Stimulated activated CD4-positive, alpha-beta T cell treated with anti-CD3 and anti-CD28 coated beads, TNF-alpha, amount 100 ng/mL, for 4 hours (primary cell): ENCODE data around the gene CPNE6.
A peak's percentile ranks its signal among the peaks of the same experiment; 100 is the strongest.
"Not testable (repeated sequence)": the region's sequence is repeated elsewhere in the genome, so short reads cannot be mapped to it uniquely, and the experiment has no call there.

Experiments used
- DNase-seq, 3 experiments: peaks; one replicate each; pipeline ENCODE4 v3.0.0-alpha.2; 2020; ENCODE audit warnings: low read depth in 3 of 3

The CPNE6 gene

GRCh38 chr14:24105609-24106239 is 34.4 kb downstream of the CPNE6 start:
- not testable (repeated sequence) for DNase-seq

GRCh38 chr14:24106672-24107271 is 35.4 kb downstream of the CPNE6 start:
- DNase-seq: no peak

GRCh38 chr14:24108336-24108874 is 37.0 kb downstream of the CPNE6 start:
- DNase-seq: no peak

- DNase-seq: no peak
Observed at GRCh38 chr14:24110060-24110459, 38.7 kb downstream of the CPNE6 start.

GRCh38 chr14:24110523-24110922 is 39.2 kb downstream of the CPNE6 start:
- no peak for DNase-seq

GRCh38 chr14:24113379-24113800 is 42.0 kb downstream of the CPNE6 start:
- DNase-seq: no peak

- peak; percentile 43 to 53 (median 50) for DNase-seq
Observed at GRCh38 chr14:24113801-24114531, 42.6 kb downstream of the CPNE6 start.

GRCh38 chr14:24114532-24115421 is 43.4 kb downstream of the CPNE6 start, which contains the start of the genes DCAF11 and NRL:
Gene DCAF11, plus strand, starts transcription at chr14:24114777. Its CDS starts 818 bp downstream, at chr14:24115595.
Gene NRL, minus strand, starts transcription at chr14:24114949. Its CDS starts 32,101 bp downstream, at chr14:24082848.
- DNase-seq: peak; percentile 97 to 99 (median 98)

GRCh38 chr14:24115422-24116127 is 44.2 kb downstream of the CPNE6 start:
- DNase-seq: no peak

GRCh38 chr14:24116128-24116814 is 44.9 kb downstream of the CPNE6 start:
- DNase-seq: no peak

GRCh38 chr14:24117179-24117578 is 45.8 kb downstream of the CPNE6 start:
- DNase-seq: no peak

- DNase-seq: no peak
Observed at GRCh38 chr14:24119691-24120090, 48.3 kb downstream of the CPNE6 start.

- DNase-seq: no peak
Observed at GRCh38 chr14:24121210-24121609, 49.8 kb downstream of the CPNE6 start.

GRCh38 chr14:24122416-24122815 is 51.1 kb downstream of the CPNE6 start:
- no peak for DNase-seq

- DNase-seq: no peak
Observed at GRCh38 chr14:24122898-24123297, 51.5 kb downstream of the CPNE6 start.

GRCh38 chr14:24123424-24124417 is 52.4 kb downstream of the CPNE6 start:
- DNase-seq: no peak

GRCh38 chr14:24126939-24127338 is 55.6 kb downstream of the CPNE6 start:
- no peak for DNase-seq

GRCh38 chr14:24127673-24128072 is 56.3 kb downstream of the CPNE6 start:
- DNase-seq: no peak
